HG02571 (cell line): ENCODE measurements around the gene PPARG.
"Not testable (repeated sequence)": the region's sequence is repeated elsewhere in the genome, so short reads cannot be mapped to it uniquely, and the experiment has no call there.

Experiments
- ATAC-seq: cut with Tn5 transposase; IDR thresholded peaks from one replicate; pipeline ENCODE4 v1.9.1; 2021; ENCODE audit warnings: mild to moderate bottlenecking, moderate library complexity; ENCODE audit not compliant: unreplicated experiment

Gene PPARG

DNA sequence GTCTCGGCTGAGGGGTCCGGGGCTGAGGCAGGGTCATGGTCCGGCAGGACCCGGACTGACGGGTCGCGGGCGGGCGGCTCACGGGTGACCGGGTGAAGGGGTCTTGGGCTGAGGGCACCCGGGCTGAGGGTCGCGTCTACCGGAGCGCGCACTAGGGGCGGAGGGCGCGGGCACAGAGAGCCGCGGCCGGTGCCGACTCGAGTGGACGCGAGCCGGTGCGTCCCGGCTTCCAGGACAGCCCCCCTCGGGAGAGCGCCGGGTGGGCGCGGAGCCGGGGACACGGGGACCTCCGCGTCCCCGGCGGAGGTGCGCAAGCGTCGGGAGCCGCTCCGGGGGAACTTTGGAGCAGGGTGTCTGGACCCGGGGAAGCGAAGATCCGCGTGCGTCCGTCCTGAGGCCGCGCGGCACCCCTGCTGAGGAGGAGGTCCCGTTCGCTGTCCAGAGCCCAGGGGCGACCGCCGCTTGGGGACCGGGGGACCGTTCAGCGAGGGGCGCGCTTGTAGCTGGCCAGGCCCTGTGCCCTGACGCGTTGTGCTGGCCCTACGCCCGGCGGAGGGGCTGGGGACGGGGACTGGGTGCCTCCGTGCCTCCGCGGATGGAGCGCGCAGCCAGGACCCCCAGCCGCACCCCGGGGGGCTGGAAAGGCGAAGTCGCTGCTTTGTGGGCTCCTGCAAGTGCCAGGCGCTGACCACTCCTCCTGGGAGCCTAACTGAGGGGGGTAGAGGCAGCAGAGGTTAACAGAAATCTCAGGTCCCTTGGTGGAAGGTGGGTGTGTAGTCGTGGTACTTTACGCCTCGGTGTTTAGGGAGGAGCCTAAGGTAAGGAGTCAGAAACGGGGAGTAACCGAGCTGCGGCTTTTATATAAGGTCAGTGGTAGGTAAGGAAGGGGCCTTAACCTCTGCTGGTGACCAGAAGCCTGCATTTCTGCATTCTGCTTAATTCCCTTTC is at the start of gene PPARG:
TSS of gene PPARG (plus strand) at position 889 of the 948 bp plus-strand sequence. CDS start 90,642 bp downstream, outside the sequence.
- no peak for ATAC-seq

DNA sequence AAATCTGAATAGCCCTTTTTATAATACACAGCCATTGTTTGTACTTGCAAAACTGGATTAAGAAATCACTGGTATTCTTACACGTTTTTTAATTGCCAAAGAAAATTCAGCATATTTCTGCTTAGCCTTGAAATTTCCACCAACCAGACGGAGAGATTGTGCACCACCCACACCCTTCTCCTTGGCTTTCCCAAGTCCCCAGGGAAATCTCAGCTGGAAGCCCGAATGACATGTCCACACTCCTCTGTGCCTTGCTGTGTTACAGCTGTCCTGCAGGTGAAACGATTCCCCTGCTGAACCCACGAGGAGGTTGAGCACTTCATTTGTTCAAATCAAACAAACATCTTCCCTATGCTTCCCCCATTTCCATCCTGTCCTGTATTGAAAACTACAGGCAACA is 49.6 kb upstream of the PPARG start:
- no peak for ATAC-seq

DNA sequence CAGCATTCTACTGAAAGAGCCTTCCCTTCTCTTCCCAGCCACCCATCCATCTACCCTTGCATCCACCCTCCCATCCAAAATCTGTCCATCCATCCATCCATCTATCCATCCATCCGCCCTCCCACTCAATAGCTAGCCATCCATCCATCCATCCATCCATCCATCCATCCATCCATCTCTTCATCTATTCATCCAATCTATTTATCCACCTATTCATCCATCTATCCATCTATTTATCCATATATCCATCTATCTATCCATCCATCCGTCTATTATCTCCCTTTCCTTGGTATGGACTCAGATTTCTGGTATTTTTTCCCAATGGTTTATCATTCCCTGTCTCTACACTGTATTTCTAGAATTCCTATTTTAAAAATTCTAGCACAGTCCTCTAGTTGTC is 46.1 kb upstream of the PPARG start:
- no peak for ATAC-seq

DNA sequence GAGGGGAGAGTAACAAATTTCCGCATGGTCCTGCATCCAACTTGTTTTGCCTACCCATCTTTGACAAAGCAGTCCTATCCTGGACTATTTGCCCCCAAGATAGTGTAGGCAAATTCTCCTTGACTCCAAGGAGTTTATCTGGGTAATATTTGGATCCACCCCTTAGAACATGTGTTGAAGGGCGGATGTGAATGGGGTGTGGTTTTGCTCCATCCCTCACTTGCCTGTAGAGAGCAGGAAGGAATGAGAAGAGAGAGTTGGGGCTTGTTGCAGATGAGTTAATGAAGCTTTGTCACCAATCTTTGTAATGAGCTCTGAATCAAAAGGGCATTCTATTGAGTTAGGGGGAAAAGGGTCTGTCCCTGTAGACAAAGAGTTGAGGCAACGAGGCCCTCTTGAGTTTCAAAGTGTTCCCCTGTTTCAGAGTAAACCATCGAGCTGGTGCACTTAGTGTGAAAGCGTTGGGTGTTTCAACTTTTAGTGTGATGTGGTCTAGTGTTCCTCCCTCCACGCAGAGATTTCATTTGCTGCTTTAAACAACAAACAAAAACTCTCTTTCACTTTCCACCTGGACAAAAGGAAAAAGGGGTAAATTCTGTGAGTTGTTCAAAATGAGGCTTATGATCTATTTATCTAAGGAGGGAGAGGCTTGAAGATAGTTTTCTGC is 42.2 kb upstream of the PPARG start:
- no peak for ATAC-seq

DNA sequence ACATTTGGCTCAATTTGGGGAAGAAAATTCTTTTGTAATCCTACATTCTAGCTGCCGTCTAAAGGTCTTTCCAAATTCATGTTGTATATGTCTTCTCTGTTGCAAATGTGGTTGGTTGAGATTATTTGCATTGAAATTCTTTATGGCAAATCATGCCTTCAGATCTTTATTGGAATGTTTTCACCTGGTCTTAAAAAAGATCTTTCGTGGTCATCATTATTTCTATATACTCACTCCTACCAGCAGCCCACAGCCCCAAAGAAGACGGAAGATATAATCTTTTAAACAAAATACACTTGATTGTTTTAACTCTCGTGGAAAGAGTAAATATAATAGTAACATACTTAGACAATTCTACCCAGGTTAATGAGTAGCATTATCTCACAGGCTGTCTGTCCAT is 41.5 kb upstream of the PPARG start:
- ATAC-seq = no peak

DNA sequence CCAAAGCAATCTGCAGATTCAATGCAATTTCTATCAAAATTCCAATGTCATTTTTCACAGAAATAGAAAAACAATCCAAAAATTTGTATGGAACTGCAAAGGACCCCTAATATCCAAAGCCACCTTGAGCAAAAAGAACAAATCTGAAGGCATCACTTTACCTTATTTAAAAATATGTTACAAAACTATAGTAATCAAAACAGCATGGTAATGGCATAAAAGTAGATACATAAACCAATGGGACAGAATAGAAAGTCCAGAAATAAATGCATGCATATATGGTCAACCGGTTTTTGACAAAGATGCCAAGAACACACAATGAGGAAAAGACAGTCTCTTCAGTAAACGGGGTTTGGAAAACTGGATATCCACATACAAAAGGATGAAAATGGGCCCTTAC is 39.4 kb upstream of the PPARG start:
- no peak for ATAC-seq

DNA sequence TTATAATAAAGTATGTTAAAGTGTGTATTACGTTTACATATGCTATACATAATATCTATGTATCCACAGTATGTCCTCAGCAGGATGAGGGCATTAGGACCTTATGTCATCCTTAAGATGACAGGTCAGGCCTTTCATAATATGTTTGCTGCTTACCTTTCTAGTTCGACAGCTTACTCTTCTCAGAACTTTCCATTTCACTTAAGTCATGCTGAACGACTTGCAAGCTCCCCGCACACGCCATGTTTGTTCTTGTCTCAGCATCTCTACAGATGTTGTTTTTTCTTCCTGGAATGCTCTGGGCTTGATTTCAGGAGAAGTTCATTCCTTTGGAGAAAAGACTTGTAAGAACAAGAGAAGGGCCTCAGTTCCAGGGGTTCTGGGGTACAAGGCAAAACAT is 36.0 kb upstream of the PPARG start:
- no peak for ATAC-seq

DNA sequence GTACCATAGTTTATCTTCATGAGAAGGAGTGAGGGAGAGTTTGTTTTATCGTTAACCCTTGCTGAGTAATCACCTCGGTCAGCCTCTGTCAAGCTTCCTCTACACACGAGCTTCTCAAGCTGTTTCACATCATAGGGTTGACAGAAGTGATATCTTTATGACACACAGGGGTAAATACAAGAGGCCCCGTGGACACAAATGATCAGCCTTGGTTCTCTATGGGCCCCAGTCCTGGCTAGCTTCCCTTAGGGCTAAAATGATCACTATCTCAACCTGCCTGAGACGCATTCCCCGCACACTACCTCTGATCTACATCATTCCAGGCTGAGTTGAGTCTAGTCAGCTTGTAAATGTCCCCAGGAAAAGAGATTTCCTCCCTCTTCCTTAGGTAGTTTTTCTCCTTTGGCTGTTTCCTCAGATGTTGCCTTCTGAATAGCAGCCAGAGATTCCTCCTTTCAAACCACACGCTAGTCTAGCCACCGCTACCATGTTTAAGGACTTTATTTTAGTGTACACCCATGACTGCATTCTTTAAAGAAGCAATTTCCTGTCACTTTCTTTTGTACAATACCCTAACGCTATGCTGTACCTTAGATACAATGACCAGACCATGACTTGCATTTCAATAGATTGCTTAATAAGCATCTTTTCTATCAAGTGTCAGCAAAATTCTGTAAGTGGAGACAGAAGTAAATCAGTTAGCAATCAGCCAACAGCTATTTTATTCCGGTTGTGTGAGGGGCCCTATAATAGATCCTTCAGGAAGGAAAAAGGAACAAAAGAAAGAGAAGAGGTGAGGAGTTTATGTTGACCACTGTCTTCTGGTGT is 35.1 kb upstream of the PPARG start:
- no peak for ATAC-seq

DNA sequence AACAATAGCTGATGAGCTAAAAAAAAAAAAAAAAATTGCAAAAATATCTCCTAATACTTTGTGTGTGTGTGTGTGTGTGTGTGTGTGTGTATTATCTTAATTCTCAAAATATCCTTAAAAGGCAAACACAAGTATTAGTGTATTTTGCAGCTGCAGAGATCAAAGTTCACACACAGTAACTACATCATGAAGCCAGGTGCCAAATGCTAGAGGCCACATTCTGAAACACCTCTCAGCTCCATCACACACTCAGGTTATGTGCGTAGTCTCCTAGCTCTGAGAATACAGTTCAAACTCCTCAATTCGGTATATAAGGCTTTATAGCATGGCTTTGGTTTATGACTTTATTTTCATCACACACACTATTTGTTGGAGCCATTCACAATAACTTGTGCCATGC is 33.5 kb upstream of the PPARG start:
- ATAC-seq = no peak

DNA sequence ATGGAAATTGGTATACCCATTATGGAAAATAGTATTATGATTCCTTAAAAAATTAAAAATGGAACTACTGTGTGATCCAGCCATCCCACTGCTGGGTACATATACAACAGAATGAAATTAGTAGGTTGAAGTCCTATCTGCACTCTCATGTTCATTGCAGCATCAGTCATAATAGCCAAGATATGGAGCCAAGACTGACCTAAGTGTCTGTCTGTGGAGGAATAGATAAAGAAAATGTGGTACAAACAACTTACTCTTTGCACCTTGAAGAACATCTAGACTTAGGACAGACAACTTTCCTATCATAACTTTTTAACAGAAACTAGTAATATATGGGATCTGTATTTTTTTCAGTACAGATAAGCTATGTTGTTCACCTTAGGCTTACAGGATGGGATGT is 30.0 kb upstream of the PPARG start:
- no peak for ATAC-seq

DNA sequence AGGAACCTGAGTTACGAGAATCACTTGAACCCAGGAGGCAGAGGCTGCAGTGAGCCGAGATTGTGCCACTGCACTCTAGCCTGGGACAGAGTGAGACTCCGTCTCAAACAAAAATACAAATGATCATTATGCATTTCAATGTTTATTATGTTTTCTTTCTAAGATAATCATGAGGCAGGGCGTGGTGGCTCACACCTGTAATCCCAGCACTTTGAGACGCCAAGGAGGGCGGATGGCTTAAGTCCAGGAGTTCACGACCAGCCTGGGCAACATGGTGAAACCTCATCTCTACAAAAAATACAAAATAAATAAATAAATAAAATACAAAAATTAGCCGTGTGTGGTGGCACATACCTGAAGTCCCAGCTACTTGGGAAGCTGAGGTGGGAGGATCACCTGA is 26.7 kb upstream of the PPARG start:
- not testable (repeated sequence) for ATAC-seq

DNA sequence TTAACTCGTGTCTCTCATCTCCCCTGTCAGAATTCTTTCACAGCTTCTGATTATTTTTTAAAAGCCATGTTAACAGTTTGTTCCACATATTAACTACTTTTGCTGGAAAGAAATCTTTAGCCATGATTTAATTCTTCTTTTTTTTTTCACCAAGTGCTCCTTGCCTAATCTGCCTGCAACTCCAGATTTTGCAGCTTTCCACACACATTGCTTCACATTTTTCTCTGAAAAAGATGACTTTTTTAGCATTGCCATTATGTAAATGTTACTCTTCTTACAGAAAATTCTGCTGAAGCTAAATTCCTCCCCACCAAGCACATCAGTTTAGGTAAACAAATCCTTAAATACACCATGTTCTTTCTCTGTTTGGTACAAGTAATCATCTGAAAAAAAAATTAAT is 23.4 kb upstream of the PPARG start:
- ATAC-seq = no peak

DNA sequence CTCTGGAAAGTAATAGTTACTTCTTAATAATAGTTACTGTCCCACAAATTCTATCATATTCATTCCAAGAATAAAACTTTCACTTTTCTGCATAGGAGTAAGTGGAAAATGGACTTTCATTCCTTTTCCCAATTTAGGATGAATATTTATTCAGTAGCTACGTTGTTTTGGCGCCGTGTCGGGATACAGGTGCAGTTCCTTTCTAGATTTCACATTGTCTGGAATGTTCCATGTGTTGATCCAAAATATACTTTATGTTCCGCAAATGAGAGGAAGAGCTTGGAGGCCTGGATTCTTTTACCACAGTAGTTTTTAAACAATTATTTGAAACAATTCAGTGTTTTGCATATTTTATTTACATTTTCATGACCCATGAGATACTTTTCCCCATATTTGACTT is 22.8 kb upstream of the PPARG start:
- no peak for ATAC-seq

DNA sequence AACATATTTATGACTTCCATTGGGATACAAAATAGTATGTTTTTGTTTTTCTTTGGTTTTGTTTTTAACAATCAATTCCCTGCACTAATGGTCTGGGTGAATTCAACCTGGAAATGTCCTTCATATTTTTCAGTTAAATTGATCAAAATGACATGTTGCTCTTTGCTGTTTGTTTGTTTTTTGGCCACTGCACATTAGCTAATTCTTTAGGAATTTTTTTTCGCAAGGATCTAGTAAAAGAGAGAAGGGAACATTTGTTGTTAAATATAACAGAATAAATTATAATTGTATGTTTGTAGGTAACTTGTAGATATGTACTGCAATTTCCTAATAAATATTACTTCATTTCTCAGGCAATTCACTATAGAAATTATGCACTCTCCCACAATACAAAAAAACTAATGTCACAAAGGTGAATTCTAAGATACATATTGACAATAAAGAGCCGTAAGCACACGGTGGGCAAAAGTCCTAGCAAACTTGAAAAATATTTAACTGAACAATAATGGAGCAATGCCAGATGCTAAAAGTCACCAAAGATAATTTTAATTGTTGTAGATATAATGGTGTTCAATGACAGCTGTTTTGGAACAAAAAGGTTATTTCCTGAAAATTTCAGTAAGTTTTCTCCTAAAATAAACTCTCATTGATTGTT is 21.4 kb upstream of the PPARG start:
- ATAC-seq = no peak

DNA sequence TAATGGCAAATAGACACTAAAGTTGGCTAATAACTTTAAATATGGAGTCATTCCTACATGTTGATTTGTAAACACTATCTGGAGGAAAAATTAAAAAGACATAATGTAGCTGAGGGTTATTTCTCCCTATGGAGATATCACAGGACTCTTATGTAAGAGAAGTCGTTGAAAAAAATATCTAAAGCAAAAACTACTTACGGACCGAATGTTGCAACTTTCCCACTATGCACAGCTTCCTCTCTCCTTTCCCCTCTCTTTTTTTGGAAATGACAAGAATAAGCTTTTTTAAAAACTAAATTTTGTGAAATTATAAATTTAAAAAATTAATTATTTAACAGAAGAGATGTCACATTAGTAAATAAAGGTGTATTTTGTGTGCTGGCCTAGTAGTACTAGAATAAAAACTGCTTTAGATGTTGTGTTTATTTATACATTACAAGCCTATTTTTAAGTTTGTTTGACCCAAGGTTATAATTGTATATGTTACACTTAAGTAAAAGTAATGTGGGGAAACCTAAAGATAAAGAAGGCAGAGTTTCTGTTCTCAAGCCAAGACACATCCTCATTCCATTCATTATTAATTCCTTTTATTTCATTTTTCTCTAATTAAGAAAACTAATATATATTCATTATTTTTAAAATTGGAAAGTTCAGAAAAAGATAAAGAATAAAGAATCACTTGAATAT is 20.7 kb upstream of the PPARG start:
- no peak for ATAC-seq

DNA sequence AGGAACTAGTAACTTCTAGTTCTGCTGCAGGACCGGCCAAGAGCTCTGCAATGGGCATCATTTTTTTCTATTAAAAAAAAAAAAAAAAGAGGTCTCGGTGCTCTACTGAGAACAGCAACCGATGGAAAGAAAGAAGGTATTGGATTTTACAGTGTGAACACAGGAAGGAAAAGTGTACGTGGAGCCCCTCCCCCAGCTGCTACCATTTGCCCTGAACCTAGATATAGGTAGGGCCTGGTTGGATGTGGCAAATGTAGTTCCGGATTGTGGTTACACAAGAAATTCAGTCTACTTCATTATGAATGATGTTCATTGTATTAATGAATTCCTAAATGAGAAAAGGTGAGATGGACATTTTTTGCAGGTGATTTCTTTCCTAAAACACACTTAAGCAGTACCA is 17.9 kb upstream of the PPARG start:
- no peak for ATAC-seq

DNA sequence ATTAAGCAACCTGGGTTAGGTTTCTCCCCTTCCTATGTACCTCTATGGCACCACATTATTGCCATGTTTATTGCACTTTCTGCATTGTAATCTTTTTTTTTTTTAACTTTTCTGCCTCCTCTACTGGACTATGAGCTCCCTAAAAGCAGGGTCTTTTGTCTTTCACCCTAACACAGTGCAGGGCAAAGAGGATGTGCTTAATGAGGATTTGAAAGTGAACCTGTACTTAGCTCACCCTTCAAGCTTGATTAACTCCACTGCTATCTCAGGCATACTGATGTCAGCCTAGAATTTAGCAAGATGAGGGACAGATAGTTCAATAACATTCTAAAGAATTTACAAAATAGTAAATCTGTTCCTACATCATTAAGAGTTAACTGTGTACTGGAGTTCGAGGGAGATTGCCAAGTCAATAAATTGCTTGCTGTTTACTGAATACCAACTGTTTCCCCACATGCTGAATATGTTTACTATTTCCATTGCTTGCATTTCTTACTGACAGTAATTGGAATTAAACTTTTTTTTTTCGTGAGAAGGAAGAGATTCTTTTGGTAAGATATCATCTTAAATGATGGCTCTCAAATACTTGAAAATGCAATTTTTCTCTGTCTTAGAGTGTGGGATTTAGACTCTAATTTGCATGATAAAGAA is 15.7 kb upstream of the PPARG start:
- no peak for ATAC-seq

DNA sequence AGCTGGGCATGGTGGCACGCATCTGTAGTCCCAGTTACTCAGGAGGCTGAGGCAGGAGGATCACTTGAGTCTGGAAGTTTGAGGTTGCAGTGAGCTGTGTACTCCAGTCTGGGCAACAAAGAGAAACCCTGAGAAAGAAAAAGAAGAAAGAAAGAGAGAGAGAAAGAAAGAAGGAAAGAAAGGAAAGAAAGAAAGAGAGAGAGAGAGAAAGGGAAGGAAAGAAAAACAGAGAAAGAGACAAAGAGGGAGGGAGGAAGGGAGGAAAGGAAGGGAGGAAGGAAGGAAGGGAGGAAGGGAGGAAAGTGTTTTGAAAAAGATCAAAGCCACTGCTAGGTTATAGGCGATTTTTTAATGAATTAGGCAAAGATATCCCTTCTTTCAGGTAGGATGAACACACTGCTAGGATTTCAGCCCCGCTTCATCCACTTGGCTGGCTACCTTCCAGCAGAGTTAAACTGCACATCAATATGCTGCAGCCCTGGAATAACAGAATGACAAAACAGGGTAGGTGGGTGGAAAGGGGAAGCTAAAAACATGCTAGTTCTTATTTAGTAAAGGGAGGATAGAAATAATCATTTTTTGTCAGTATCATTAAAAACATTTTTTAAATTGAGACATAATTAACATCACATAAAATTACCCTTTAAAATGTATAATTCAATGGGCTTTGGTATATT is 12.8 kb upstream of the PPARG start:
- ATAC-seq = no peak

DNA sequence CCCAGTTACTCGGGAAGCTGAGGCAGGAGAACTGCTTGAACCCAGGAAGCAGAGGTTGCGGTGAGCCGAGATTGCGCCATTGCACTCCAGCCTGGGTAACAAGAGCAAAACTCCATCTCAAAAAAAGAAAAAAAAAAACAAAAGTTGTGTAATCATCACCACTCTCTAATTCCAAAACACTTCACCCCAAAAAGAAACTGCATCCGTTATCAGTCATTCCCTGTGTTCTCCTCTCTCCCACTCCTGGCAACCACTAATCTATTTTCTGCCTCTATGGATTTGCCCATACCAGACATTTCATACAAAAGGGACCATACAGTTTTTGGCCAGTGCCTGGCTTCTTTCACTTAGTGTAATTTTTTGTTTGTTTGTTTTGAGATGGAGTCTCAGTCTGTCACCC is 12.0 kb upstream of the PPARG start:
- ATAC-seq = not testable (repeated sequence)
